ENCODE results near the gene PAK1IP1.

DNA sequence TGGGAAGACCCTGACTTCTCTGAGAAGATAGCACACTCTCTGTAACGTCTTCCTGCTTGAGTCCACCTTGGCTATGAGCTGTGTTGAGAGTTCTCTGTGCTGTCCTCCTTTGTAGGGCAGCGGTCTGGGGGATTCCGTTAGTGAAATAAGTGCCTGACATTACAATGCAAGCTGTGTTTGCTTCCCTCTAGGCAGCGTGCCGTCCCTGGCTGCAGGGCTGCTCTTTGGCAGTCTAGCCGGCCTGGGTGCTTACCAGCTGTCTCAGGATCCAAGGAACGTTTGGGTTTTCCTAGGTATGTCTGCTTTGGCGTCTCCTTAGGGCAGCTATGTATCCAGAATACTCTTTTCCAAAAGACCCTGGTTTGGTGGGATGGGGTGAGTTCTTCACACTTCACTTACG, 30.9 kb downstream of the PAK1IP1 start:
- TF ChIP-seq, protein P1, sequence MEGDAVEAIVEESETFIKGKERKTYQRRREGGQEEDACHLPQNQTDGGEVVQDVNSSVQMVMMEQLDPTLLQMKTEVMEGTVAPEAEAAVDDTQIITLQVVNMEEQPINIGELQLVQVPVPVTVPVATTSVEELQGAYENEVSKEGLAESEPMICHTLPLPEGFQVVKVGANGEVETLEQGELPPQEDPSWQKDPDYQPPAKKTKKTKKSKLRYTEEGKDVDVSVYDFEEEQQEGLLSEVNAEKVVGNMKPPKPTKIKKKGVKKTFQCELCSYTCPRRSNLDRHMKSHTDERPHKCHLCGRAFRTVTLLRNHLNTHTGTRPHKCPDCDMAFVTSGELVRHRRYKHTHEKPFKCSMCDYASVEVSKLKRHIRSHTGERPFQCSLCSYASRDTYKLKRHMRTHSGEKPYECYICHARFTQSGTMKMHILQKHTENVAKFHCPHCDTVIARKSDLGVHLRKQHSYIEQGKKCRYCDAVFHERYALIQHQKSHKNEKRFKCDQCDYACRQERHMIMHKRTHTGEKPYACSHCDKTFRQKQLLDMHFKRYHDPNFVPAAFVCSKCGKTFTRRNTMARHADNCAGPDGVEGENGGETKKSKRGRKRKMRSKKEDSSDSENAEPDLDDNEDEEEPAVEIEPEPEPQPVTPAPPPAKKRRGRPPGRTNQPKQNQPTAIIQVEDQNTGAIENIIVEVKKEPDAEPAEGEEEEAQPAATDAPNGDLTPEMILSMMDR (conservative IDR thresholded peaks at IDR 0.05; ENCODE audit: low read length) = no peak
- no peak for TF ChIP-seq EZH2phosphoT487 (IDR thresholded peaks at IDR 0.05; ENCODE audit: borderline replicate concordance)

Data from Loucy (cell line).